ENCODE measurements around the gene TACR1. TPM values are rescaled to one million over a fixed set of nuclear protein-coding genes. Genes with fewer than 3 reads are reported as not detected.

Gene TACR1
- total RNA-seq, 2 donors from 2014 or later, result 2.7 to 4.2 TPM

- intact Hi-C loops (cut with DNase I), result no loop called here
- Histone ChIP-seq H3K36me3 (no peaks in the 10 kb centered on the region), H3K9me3 (no peaks in the 10 kb centered on the region), H3K27ac (no peak overlapping the region), H3K4me3 (no peak overlapping the region), H3K27me3 (replicated peaks; ENCODE audit: insufficient read depth) (no peaks in the 10 kb centered on the region), H3K4me1 (replicated peaks) (no peaks in the 10 kb centered on the region)
- DNase-seq (ENCODE audit: low spot score), result no peak
- TF ChIP-seq POLR2AphosphoS5 (IDR thresholded peaks at IDR 0.05) (no peak), CTCF (IDR thresholded peaks at IDR 0.05) (no peak), POLR2A (IDR thresholded peaks at IDR 0.05) (no peak)
- 81% methylated on average over 3 of the region's 3 CpGs for WGBS
Measured at GRCh38 chr2:75088791-75089190, 110.5 kb downstream of the TACR1 start.

GRCh38 chr2:75087736-75088135 is 111.6 kb downstream of the TACR1 start:
- no peak overlapping the region for H3K4me3 ChIP-seq
- no peak for TF ChIP-seq CTCF (IDR thresholded peaks at IDR 0.05)
- no peak for TF ChIP-seq POLR2AphosphoS5 (IDR thresholded peaks at IDR 0.05)
- no peak for TF ChIP-seq POLR2A (IDR thresholded peaks at IDR 0.05)
- no peak overlapping the region for H3K27ac ChIP-seq
- H3K9me3 ChIP-seq, result no peaks in the 10 kb centered on the region
- H3K27me3 ChIP-seq (replicated peaks; ENCODE audit: insufficient read depth), result no peaks in the 10 kb centered on the region
- intact Hi-C loops (cut with DNase I), result no loop called here
- 91% methylated on average over 2 of the region's 2 CpGs for WGBS
- DNase-seq (ENCODE audit: low spot score), result no peak
- H3K36me3 ChIP-seq, result no peaks in the 10 kb centered on the region
- no peaks in the 10 kb centered on the region for H3K4me1 ChIP-seq (replicated peaks)

GRCh38 chr2:75079575-75079974 is 119.7 kb downstream of the TACR1 start:
- Histone ChIP-seq H3K27ac (no peak overlapping the region), H3K4me3 (no peak overlapping the region), H3K36me3 (no peaks in the 10 kb centered on the region), H3K4me1 (replicated peaks) (no peaks in the 10 kb centered on the region), H3K27me3 (replicated peaks; ENCODE audit: insufficient read depth) (no peaks in the 10 kb centered on the region), H3K9me3 (no peaks in the 10 kb centered on the region)
- 81% methylated on average over 1 of the region's 1 CpG for WGBS
- intact Hi-C loops (cut with DNase I), result no loop called here
- no peak for TF ChIP-seq POLR2A (IDR thresholded peaks at IDR 0.05)
- TF ChIP-seq CTCF (IDR thresholded peaks at IDR 0.05), result no peak
- no peak for TF ChIP-seq POLR2AphosphoS5 (IDR thresholded peaks at IDR 0.05)
- no peak for DNase-seq (ENCODE audit: low spot score)

GRCh38 chr2:75077909-75078308 is 121.4 kb downstream of the TACR1 start:
- intact Hi-C loops (cut with DNase I), result no loop called here
- Histone ChIP-seq H3K4me3 (no peak overlapping the region), H3K36me3 (no peaks in the 10 kb centered on the region), H3K4me1 (replicated peaks) (no peaks in the 10 kb centered on the region), H3K27me3 (replicated peaks; ENCODE audit: insufficient read depth) (no peaks in the 10 kb centered on the region), H3K9me3 (no peaks in the 10 kb centered on the region), H3K27ac (no peak overlapping the region)
- WGBS, result 96% methylated on average over 4 of the region's 4 CpGs
- DNase-seq (ENCODE audit: low spot score), result no peak
- no peak for TF ChIP-seq POLR2A (IDR thresholded peaks at IDR 0.05)
- no peak for TF ChIP-seq CTCF (IDR thresholded peaks at IDR 0.05)
- TF ChIP-seq POLR2AphosphoS5 (IDR thresholded peaks at IDR 0.05), result no peak

- TF ChIP-seq POLR2A (IDR thresholded peaks at IDR 0.05), result no peak
- H3K4me1 ChIP-seq (replicated peaks), result no peaks in the 10 kb centered on the region
- H3K4me3 ChIP-seq, result no peak overlapping the region
- no peaks in the 10 kb centered on the region for H3K27me3 ChIP-seq (replicated peaks; ENCODE audit: insufficient read depth)
- 79% methylated on average over 2 of the region's 2 CpGs for WGBS
- no peaks in the 10 kb centered on the region for H3K36me3 ChIP-seq
- intact Hi-C loops (cut with DNase I), result no loop called here
- H3K27ac ChIP-seq, result no peak overlapping the region
- no peak for DNase-seq (ENCODE audit: low spot score)
- H3K9me3 ChIP-seq, result no peaks in the 10 kb centered on the region
Measured at GRCh38 chr2:75076088-75076487, 123.2 kb downstream of the TACR1 start.
